CD14-positive monocyte (primary cell): Measurements from ENCODE around the gene DCANP1. TPM values are rescaled to one million over a fixed set of nuclear protein-coding genes. Genes with fewer than 3 reads are reported as not detected.

Experiments used
- DNase-seq, 3 donors: peaks; one replicate each; pipeline ENCODE4 v3.0.0-alpha.2; 2011 to 2022
- H2AFZ ChIP-seq: 2 replicates; pipeline ENCODE4 v1.6.0; 2012; ENCODE audit warnings: mild to moderate bottlenecking, low read depth, low read length, inconsistent platforms; ENCODE audit not compliant: insufficient read depth, poor library complexity, severe bottlenecking
- H3K27ac ChIP-seq, 2 donors: 1 replicate in 1 of 2; 2 replicates in 1 of 2; pipeline ENCODE4 v1.5.1; 2012 to 2013; ENCODE audit warnings: low read length in 2 of 2, control low read depth in 1 of 2, inconsistent platforms in 1 of 2, low read depth in 1 of 2, mild to moderate bottlenecking in 1 of 2
- H3K27me3 ChIP-seq, 2 donors: one replicate each; pipeline versions ENCODE4 v1.6.0 to v1.6.1; 2011 to 2013; ENCODE audit warnings: low read length in 2 of 2; ENCODE audit not compliant: control insufficient read depth in 2 of 2, insufficient read depth in 2 of 2
- H3K36me3 ChIP-seq, 2 donors: replicated peaks in 1 of 2; 1 replicate in 1 of 2; 2 replicates in 1 of 2; pipeline versions ENCODE4 v1.5.1 to v1.6.1; 2012 to 2013; ENCODE audit warnings: low read length in 2 of 2, control low read depth in 1 of 2, inconsistent platforms in 1 of 2, mild to moderate bottlenecking in 1 of 2; ENCODE audit not compliant: insufficient read depth in 2 of 2, control insufficient read depth in 1 of 2
- H3K4me1 ChIP-seq, 2 donors: 1 replicate in 1 of 2; 2 replicates in 1 of 2; pipeline versions ENCODE4 v1.5.1 to v1.6.1; 2012 to 2013; ENCODE audit warnings: low read length in 2 of 2, control low read depth in 1 of 2, inconsistent platforms in 1 of 2, mild to moderate bottlenecking in 1 of 2, moderate library complexity in 1 of 2; ENCODE audit not compliant: insufficient read depth in 2 of 2, control insufficient read depth in 1 of 2
- H3K4me2 ChIP-seq: replicated peaks from 2 replicates; pipeline ENCODE3; 2012; ENCODE audit warnings: low read length, moderate library complexity, mild to moderate bottlenecking; ENCODE audit not compliant: poor library complexity, severe bottlenecking; ENCODE audit errors: extremely low read depth
- H3K4me3 ChIP-seq, 3 experiments: fragments of 200-600 bp in 1 of 3; sonication (generic) in 1 of 3; replicated peaks in 1 of 3; 1 replicate in 2 of 3; 2 replicates in 1 of 3; pipeline ENCODE4 v1.5.1; 2011 to 2013; ENCODE audit warnings: low read length in 3 of 3, mild to moderate bottlenecking in 3 of 3, control low read depth in 2 of 3, low read depth in 2 of 3, inconsistent platforms in 1 of 3, moderate library complexity in 1 of 3
- H3K79me2 ChIP-seq: 2 replicates; pipeline ENCODE4 v1.6.0; 2012; ENCODE audit warnings: mild to moderate bottlenecking, control low read depth, inconsistent platforms, low read length, moderate library complexity; ENCODE audit not compliant: insufficient read depth
- H3K9ac ChIP-seq: 2 replicates; pipeline ENCODE4 v1.6.0; 2017; ENCODE audit warnings: low read length, mild to moderate bottlenecking; ENCODE audit not compliant: insufficient read depth, poor library complexity, severe bottlenecking
- H3K9me3 ChIP-seq, 2 donors: replicated peaks in 1 of 2; 1 replicate in 1 of 2; 2 replicates in 1 of 2; pipeline versions ENCODE4 v1.5.1 to v1.6.1; 2012 to 2013; ENCODE audit warnings: low read length in 2 of 2, control low read depth in 1 of 2; ENCODE audit not compliant: control insufficient read depth in 1 of 2, insufficient read depth in 1 of 2
- H4K20me1 ChIP-seq: 2 replicates; pipeline ENCODE4 v1.6.0; 2012; ENCODE audit warnings: mild to moderate bottlenecking, low read length, control low read depth, moderate library complexity; ENCODE audit not compliant: insufficient read depth
- H3K27ac Mint-ChIP-seq, 7 donors: one replicate each; pipeline ENCODE4 v1.8.0; 2020; ENCODE audit warnings: mild to moderate bottlenecking in 7 of 7, mixed read lengths in 7 of 7, moderate library complexity in 6 of 7, inconsistent platforms in 2 of 7
- H3K27me3 Mint-ChIP-seq, 3 donors: one replicate each; pipeline ENCODE4 v1.8.0; 2021 to 2022; ENCODE audit warnings: low read depth in 3 of 3, mild to moderate bottlenecking in 3 of 3, mixed read lengths in 3 of 3, moderate library complexity in 3 of 3, inconsistent platforms in 1 of 3
- H3K36me3 Mint-ChIP-seq, 2 donors: one replicate each; pipeline ENCODE4 v1.8.0; 2020; ENCODE audit warnings: mixed read lengths in 2 of 2, inconsistent platforms in 1 of 2, mild to moderate bottlenecking in 1 of 2
- H3K4me1 Mint-ChIP-seq: one replicate; pipeline ENCODE4 v1.8.0; 2020; ENCODE audit warnings: mild to moderate bottlenecking, mixed read lengths
- H3K4me3 Mint-ChIP-seq, 2 donors: one replicate each; pipeline ENCODE4 v1.8.0; 2020; ENCODE audit warnings: mild to moderate bottlenecking in 2 of 2, mixed read lengths in 2 of 2, moderate library complexity in 1 of 2
- H3K9me3 Mint-ChIP-seq, 7 donors: one replicate each; pipeline ENCODE4 v1.8.0; 2020 to 2022; ENCODE audit warnings: mixed read lengths in 7 of 7, mild to moderate bottlenecking in 6 of 7, moderate library complexity in 6 of 7, inconsistent platforms in 2 of 7
- WGBS: methylation state at CpG from one replicate; pipeline ENCODE4 v1.1.5; 2013; ENCODE audit warnings: missing lambda C conversion rate; ENCODE audit not compliant: insufficient coverage; 5-methylcytosine and 5-hydroxymethylcytosine counted together
- intact Hi-C, 2 donors: fragments of 100-400 bp; cut with micrococcal nuclease; formaldehyde crosslinking; loops; one replicate each; pipeline versions ENCODE4 v1.15.0 to v1.15.1; 2023
- polyA plus RNA-seq, 3 donors: library from polyadenylated mRNA; depleted of rRNA in 1 of 3; unstranded in 2 of 3; stranded (reverse) in 1 of 3; fragments of 300-500 nt in 2 of 3; fragments of >200 nt in 1 of 3; fragmentation: Illumina TruSeq in 2 of 3; gene quantifications; 1 replicate in 2 of 3; 2 replicates in 1 of 3; pipeline ENCODE4 v1.2.3, GENCODE V29; 2012 to 2021
- TF ChIP-seq, protein P1 (sequence below): fragments of 200-600 bp; IDR thresholded peaks from one replicate; pipeline ENCODE4 v1.8.0; 2022; ENCODE audit warnings: antibody characterized with exemption, mild to moderate bottlenecking

DCANP1 gene
- polyA plus RNA-seq, 3 donors, result 0.14 to 0.85 (median 0.15) TPM

DNA sequence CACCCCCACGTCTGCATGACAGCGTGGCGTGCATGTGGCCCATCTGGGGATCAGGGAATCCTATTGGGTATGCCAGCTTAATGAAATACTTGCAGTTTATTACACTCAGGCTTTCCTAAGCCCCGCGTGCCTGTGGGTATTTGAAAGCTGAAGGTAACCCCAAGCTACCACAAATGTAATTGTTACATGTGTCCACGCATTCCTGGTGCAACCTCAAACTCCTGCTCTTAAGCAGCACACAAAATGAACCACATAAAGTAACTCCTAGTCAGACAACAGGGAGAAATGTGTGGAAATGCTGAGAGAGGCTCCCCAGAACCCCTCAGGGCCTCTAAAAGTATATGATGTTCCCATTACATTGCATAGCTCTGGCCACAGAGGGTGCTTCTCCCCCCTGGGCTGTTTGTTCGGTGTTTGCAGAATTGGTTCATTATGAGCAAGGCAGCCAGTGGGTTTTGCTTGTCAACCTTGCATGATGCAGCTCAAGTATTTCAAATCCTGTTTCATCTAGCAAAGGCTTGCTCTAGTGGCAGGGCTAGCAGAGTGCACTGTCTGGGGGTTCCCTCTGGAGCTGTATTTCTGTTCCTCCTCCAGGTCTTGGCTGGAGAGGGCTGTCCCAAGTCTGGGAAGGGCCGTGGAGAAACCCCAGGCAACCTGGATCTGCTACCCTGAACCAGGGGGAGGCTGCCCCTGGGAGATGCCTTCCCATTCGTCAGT lies 1.8 kb upstream of the DCANP1 start:
- Histone ChIP-seq H3K4me3 (no peak overlapping the region), H3K27ac (no peak overlapping the region), H3K9me3 (no peaks in the 10 kb centered on the region), H3K4me2 (no peak overlapping the region), H3K36me3 (no peaks in the 10 kb centered on the region), H2AFZ (no peak overlapping the region), H3K27me3 (no peaks in the 10 kb centered on the region), H3K9ac (no peak overlapping the region), H4K20me1 (no peaks in the 10 kb centered on the region), H3K79me2 (peaks cover 88% of the 10 kb centered on the region), H3K4me1 (peaks cover 66 to 71% of the 10 kb centered on the region in 2 donors)
- Mint-ChIP-seq H3K9me3 (no peaks in the 10 kb centered on the region), H3K4me1 (peaks cover 77% of the 10 kb centered on the region), H3K4me3 (no peak overlapping the region), H3K27ac (no peak overlapping the region), H3K36me3 (peaks cover 3 to 12% of the 10 kb centered on the region in 2 donors), H3K27me3 (peaks cover 0 to 6% (median 5%) of the 10 kb centered on the region in 3 donors)
- WGBS, result 67% methylated on average over 1 of the region's 9 CpGs
- intact Hi-C loops, result no loop called here
- DNase-seq, result no peak
- TF ChIP-seq, protein P1, sequence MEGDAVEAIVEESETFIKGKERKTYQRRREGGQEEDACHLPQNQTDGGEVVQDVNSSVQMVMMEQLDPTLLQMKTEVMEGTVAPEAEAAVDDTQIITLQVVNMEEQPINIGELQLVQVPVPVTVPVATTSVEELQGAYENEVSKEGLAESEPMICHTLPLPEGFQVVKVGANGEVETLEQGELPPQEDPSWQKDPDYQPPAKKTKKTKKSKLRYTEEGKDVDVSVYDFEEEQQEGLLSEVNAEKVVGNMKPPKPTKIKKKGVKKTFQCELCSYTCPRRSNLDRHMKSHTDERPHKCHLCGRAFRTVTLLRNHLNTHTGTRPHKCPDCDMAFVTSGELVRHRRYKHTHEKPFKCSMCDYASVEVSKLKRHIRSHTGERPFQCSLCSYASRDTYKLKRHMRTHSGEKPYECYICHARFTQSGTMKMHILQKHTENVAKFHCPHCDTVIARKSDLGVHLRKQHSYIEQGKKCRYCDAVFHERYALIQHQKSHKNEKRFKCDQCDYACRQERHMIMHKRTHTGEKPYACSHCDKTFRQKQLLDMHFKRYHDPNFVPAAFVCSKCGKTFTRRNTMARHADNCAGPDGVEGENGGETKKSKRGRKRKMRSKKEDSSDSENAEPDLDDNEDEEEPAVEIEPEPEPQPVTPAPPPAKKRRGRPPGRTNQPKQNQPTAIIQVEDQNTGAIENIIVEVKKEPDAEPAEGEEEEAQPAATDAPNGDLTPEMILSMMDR, result no peak

- 86% methylated on average over 1 of the region's 9 CpGs for WGBS
- no peak overlapping the region for H3K4me2 ChIP-seq
- no peak overlapping the region for H3K4me3 Mint-ChIP-seq
These were observed 1.1 kb upstream of the DCANP1 start for GRCh38 chr5:135448071-135448739.

More at GRCh38 chr5:135448071-135448739, 1.1 kb upstream of the DCANP1 start:
- no peak overlapping the region for H3K9ac ChIP-seq
- H3K27ac Mint-ChIP-seq, result peak overlapping the region in 2 of 7 donors; percentile 42 to 48
- H3K79me2 ChIP-seq, result peaks cover 95% of the 10 kb centered on the region
- H3K27ac ChIP-seq, result no peak overlapping the region
- H3K27me3 Mint-ChIP-seq, result peaks cover 0 to 6% (median 5%) of the 10 kb centered on the region in 3 donors
- H3K4me3 ChIP-seq, result no peak overlapping the region
- peak in 1 of 3 donors; percentile 48 for DNase-seq
- peaks cover 69 to 77% of the 10 kb centered on the region in 2 donors for H3K4me1 ChIP-seq
- TF ChIP-seq, protein P1, result no peak
- H3K36me3 Mint-ChIP-seq, result peaks cover 3 to 13% of the 10 kb centered on the region in 2 donors
- H3K9me3 Mint-ChIP-seq, result no peaks in the 10 kb centered on the region
- H3K27me3 ChIP-seq, result no peaks in the 10 kb centered on the region
- H3K9me3 ChIP-seq, result no peaks in the 10 kb centered on the region
- intact Hi-C loops, result no loop called here
- no peaks in the 10 kb centered on the region for H3K36me3 ChIP-seq
- no peaks in the 10 kb centered on the region for H4K20me1 ChIP-seq
- no peak overlapping the region for H2AFZ ChIP-seq
- peaks cover 79% of the 10 kb centered on the region for H3K4me1 Mint-ChIP-seq
